ENCODE data around the gene ASCL2.
A peak's percentile ranks its signal among the peaks of the same experiment; 100 is the strongest.

Gene ASCL2

GRCh38 chr11:2272228-2272945, 2.0 kb upstream of the ASCL2 start:
- H3K27me3 Mint-ChIP-seq (ENCODE audit: low read depth, poor library complexity), result peaks cover 78% of the 10 kb centered on the region
- peaks cover 8% of the 10 kb centered on the region for H3K4me1 Mint-ChIP-seq
- no peak overlapping the region for H3K27ac Mint-ChIP-seq
- DNase-seq, result no peak
- peaks cover 11% of the 10 kb centered on the region for H3K9me3 Mint-ChIP-seq
- no peaks in the 10 kb centered on the region for H3K36me3 Mint-ChIP-seq (ENCODE audit: low read depth)
- no peak for TF ChIP-seq CTCF (IDR thresholded peaks at IDR 0.05)
- peak overlapping the region; percentile 50 for H3K4me3 Mint-ChIP-seq

- peaks cover 87% of the 10 kb centered on the region for H3K27me3 Mint-ChIP-seq (ENCODE audit: low read depth, poor library complexity)
These were observed 1.2 kb upstream of the ASCL2 start for GRCh38 chr11:2271327-2272227.

GRCh38 chr11:2271077-2271326, 614 bp upstream of the ASCL2 start:
- no peak overlapping the region for H3K4me3 Mint-ChIP-seq
- peaks cover 91% of the 10 kb centered on the region for H3K27me3 Mint-ChIP-seq (ENCODE audit: low read depth, poor library complexity)
- DNase-seq, result peak; percentile 35
- no peaks in the 10 kb centered on the region for H3K36me3 Mint-ChIP-seq (ENCODE audit: low read depth)
- H3K27ac Mint-ChIP-seq, result no peak overlapping the region
- TF ChIP-seq CTCF (IDR thresholded peaks at IDR 0.05), result no peak
- H3K9me3 Mint-ChIP-seq, result peaks cover 11% of the 10 kb centered on the region
- H3K4me1 Mint-ChIP-seq, result peaks cover 8% of the 10 kb centered on the region

More at GRCh38 chr11:2271327-2272227, 1.2 kb upstream of the ASCL2 start:
- no peak for DNase-seq
- Mint-ChIP-seq H3K4me1 (peaks cover 8% of the 10 kb centered on the region), H3K9me3 (peaks cover 11% of the 10 kb centered on the region), H3K4me3 (no peak overlapping the region), H3K27ac (no peak overlapping the region), H3K36me3 (ENCODE audit: low read depth) (no peaks in the 10 kb centered on the region)
- no peak for TF ChIP-seq CTCF (IDR thresholded peaks at IDR 0.05)

GRCh38 chr11:2269601-2270321, 627 bp downstream of the ASCL2 start:
- peaks cover 8% of the 10 kb centered on the region for H3K9me3 Mint-ChIP-seq
- peak; percentile 77 for DNase-seq
- TF ChIP-seq CTCF (IDR thresholded peaks at IDR 0.05), result no peak
- no peak overlapping the region for H3K27ac Mint-ChIP-seq
- H3K4me1 Mint-ChIP-seq, result peaks cover 8% of the 10 kb centered on the region
- no peaks in the 10 kb centered on the region for H3K36me3 Mint-ChIP-seq (ENCODE audit: low read depth)
- H3K4me3 Mint-ChIP-seq, result peak overlapping the region; percentile 45
- H3K27me3 Mint-ChIP-seq (ENCODE audit: low read depth, poor library complexity), result peaks cover 85% of the 10 kb centered on the region

GRCh38 chr11:2268729-2269600, 1.4 kb downstream of the ASCL2 start:
- no peak overlapping the region for H3K27ac Mint-ChIP-seq
- no peaks in the 10 kb centered on the region for H3K36me3 Mint-ChIP-seq (ENCODE audit: low read depth)
- peak overlapping the region; percentile 72 for H3K4me3 Mint-ChIP-seq
- TF ChIP-seq CTCF (IDR thresholded peaks at IDR 0.05), result no peak
- H3K27me3 Mint-ChIP-seq (ENCODE audit: low read depth, poor library complexity), result peaks cover 81% of the 10 kb centered on the region
- peaks cover 8% of the 10 kb centered on the region for H3K4me1 Mint-ChIP-seq
- peaks cover 4% of the 10 kb centered on the region for H3K9me3 Mint-ChIP-seq
- peak; percentile 55 for DNase-seq

Data from nephron progenitor cell (in vitro differentiated cells).